HL-60 (cell line): ENCODE results near the gene KIF3C.
"Not testable (repeated sequence)": the region's sequence is repeated elsewhere in the genome, so short reads cannot be mapped to it uniquely, and the experiment has no call there.

Experiments used
- DNase-seq, 2 experiments: peaks; one replicate each; pipeline ENCODE4 v3.0.0-alpha.2; 2010 to 2020; ENCODE audit warnings: low read depth in 1 of 2, low spot score in 1 of 2
- H3K27ac ChIP-seq: fragments of 250-450 bp; sonication (Bioruptor Pico); replicated peaks from 2 replicates; pipeline ENCODE4 v1.5.1; 2020; ENCODE audit warnings: mild to moderate bottlenecking, moderate library complexity
- H3K27me3 ChIP-seq: fragments of 250-450 bp; sonication (Bioruptor Pico); 2 replicates; pipeline ENCODE4 v1.5.1; 2021; ENCODE audit warnings: mild to moderate bottlenecking, moderate library complexity; ENCODE audit not compliant: insufficient read depth, poor library complexity, severe bottlenecking
- H3K4me3 ChIP-seq: replicated peaks from 2 replicates; pipeline ENCODE4 v1.5.1; 2011; ENCODE audit warnings: mild to moderate bottlenecking, control low read depth, low read length; ENCODE audit not compliant: insufficient read depth
- CTCF ChIP-seq: IDR thresholded peaks from one replicate; pipeline ENCODE4 v1.5.1; 2011; ENCODE audit warnings: low read length, control low read depth, inconsistent platforms; ENCODE audit not compliant: insufficient read depth
- GABPA ChIP-seq: IDR thresholded peaks from 2 replicates; pipeline ENCODE4 v1.6.1; 2012; ENCODE audit warnings: low read depth
- POLR2AphosphoS5 ChIP-seq: IDR thresholded peaks from 2 replicates; pipeline ENCODE4 v1.6.1; 2012; ENCODE audit warnings: low read depth
- REST ChIP-seq: IDR thresholded peaks from 2 replicates; pipeline ENCODE4 v1.6.1; 2012; ENCODE audit warnings: low read depth; ENCODE audit not compliant: insufficient replicate concordance
- SPI1 ChIP-seq: IDR thresholded peaks from 2 replicates; pipeline ENCODE4 v1.6.1; 2012; ENCODE audit warnings: low read depth, mild to moderate bottlenecking, borderline replicate concordance

KIF3C gene

DNA sequence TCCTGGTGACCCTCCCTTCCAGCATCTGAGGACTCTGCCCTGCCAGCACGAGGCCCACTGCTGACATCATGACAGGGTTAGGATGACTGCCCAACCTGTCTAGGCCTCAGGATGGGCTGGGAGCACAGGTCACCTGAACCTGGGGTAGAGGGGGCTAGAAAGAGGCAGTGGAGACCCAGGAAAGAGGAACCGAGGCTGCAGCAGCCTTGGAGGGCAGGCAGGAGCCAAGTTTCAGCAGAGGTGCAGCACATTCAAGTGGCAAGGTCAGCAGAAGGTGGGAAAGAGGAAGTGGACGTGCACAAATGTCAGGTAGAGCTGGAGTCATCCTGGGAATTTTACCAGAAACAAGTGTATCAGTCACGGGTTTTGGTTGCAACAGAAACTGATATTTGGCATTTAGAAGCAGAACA is 37.9 kb upstream of the KIF3C start:
- Histone ChIP-seq H3K27ac (no peak overlapping the region), H3K4me3 (no peak overlapping the region), H3K27me3 (no peaks in the 10 kb centered on the region)
- DNase-seq: peak in 1 of 2 experiments; percentile 34
- TF ChIP-seq SPI1 (peak; percentile 77), POLR2AphosphoS5 (no peak)

GRCh38 chr2:26018184-26019055 is 36.1 kb upstream of the KIF3C start:
- Histone ChIP-seq H3K27ac (no peak overlapping the region), H3K4me3 (no peak overlapping the region), H3K27me3 (no peaks in the 10 kb centered on the region)
- TF ChIP-seq GABPA: no peak
- no peak for TF ChIP-seq REST
- no peak for TF ChIP-seq CTCF
- no peak for TF ChIP-seq POLR2AphosphoS5
- no peak for TF ChIP-seq SPI1
- peak in 1 of 2 experiments; percentile 48 for DNase-seq

GRCh38 chr2:26017464-26018183 is 35.3 kb upstream of the KIF3C start:
- H3K4me3 ChIP-seq: no peak overlapping the region
- no peak for DNase-seq
- TF ChIP-seq GABPA (no peak), SPI1 (no peak), POLR2AphosphoS5 (no peak), CTCF (no peak), REST (no peak)
- no peaks in the 10 kb centered on the region for H3K27me3 ChIP-seq
- no peak overlapping the region for H3K27ac ChIP-seq

GRCh38 chr2:26016706-26017045 is 34.4 kb upstream of the KIF3C start:
- not testable (repeated sequence) for H3K27me3 ChIP-seq, H3K27ac ChIP-seq

More at GRCh38 chr2:26016706-26017045, 34.4 kb upstream of the KIF3C start:
- not testable (repeated sequence) for H3K4me3 ChIP-seq, DNase-seq
